ENCODE data around the gene CCT6B.

The CCT6B gene

GRCh38 chr17:34961093-34961911 lies at the start of gene CCT6B, which contains the start of gene ZNF830:
CCT6B (minus strand) TSS chr17:34961460; CDS start chr17:34961393, 67 bp downstream.
ZNF830 (plus strand) TSS chr17:34961540; CDS start chr17:34961567, 27 bp downstream.
- peak; percentile 80 for DNase-seq (ENCODE audit: extremely low read depth, low read depth)
- TF ChIP-seq CTCF (IDR thresholded peaks at IDR 0.05; ENCODE audit: low read depth, low read length, missing control alignments), result no peak
- peak within 1 kb of the TSS; percentile 99 for H3K4me3 ChIP-seq (replicated peaks; ENCODE audit: low read depth, low read length)

GRCh38 chr17:35010093-35010492 lies 48.8 kb upstream of the CCT6B start:
- TF ChIP-seq CTCF (IDR thresholded peaks at IDR 0.05; ENCODE audit: low read depth, low read length, missing control alignments), result no peak
- no peak overlapping the region for H3K4me3 ChIP-seq (replicated peaks; ENCODE audit: low read depth, low read length)
- DNase-seq (ENCODE audit: extremely low read depth, low read depth), result no peak

- DNase-seq (ENCODE audit: extremely low read depth, low read depth), result no peak
- no peak for TF ChIP-seq CTCF (IDR thresholded peaks at IDR 0.05; ENCODE audit: low read depth, low read length, missing control alignments)
Measured at GRCh38 chr17:35006961-35007360, 45.7 kb upstream of the CCT6B start.

GRCh38 chr17:35006345-35006744 lies 45.1 kb upstream of the CCT6B start:
- TF ChIP-seq CTCF (IDR thresholded peaks at IDR 0.05; ENCODE audit: low read depth, low read length, missing control alignments), result no peak
- no peak overlapping the region for H3K4me3 ChIP-seq (replicated peaks; ENCODE audit: low read depth, low read length)
- DNase-seq (ENCODE audit: extremely low read depth, low read depth), result no peak

More at GRCh38 chr17:35006961-35007360, 45.7 kb upstream of the CCT6B start:
- H3K4me3 ChIP-seq (replicated peaks; ENCODE audit: low read depth, low read length), result no peak overlapping the region

GRCh38 chr17:35003778-35004177 lies 42.5 kb upstream of the CCT6B start:
- DNase-seq (ENCODE audit: extremely low read depth, low read depth), result no peak
- H3K4me3 ChIP-seq (replicated peaks; ENCODE audit: low read depth, low read length), result no peak overlapping the region

GRCh38 chr17:35002876-35003551 lies 41.8 kb upstream of the CCT6B start:
- no peak overlapping the region for H3K4me3 ChIP-seq (replicated peaks; ENCODE audit: low read depth, low read length)
- TF ChIP-seq CTCF (IDR thresholded peaks at IDR 0.05; ENCODE audit: low read depth, low read length, missing control alignments), result no peak
- no peak for DNase-seq (ENCODE audit: extremely low read depth, low read depth)

More at GRCh38 chr17:35003778-35004177, 42.5 kb upstream of the CCT6B start:
- TF ChIP-seq CTCF (IDR thresholded peaks at IDR 0.05; ENCODE audit: low read depth, low read length, missing control alignments), result no peak
